ENCODE measurements around the gene PAX6.

PAX6 gene

DNA sequence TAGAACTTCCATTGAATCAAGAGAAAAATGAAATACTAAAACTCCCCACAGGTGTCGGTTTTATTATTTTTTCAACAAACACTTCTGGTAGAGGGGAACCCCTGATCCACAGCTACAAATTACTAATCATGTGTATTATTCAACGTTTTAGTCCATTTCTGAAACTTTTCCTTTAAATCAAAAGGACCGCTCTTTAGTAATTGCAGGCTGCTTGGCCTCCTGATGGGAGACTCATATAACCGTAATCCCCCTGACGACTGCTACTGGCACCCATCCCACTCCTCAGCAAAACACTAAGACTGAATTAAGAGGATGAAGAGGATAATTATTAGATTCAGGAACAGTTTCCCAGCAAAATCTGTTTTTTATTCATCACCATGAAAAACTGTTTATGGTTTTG is 46.4 kb downstream of the PAX6 start:
- TF ChIP-seq GATA2 (IDR thresholded peaks at IDR 0.05; ENCODE audit: low read depth, low read length) (no peak), GATA3 (IDR thresholded peaks at IDR 0.05; ENCODE audit: low read depth, low read length) (no peak)

DNA sequence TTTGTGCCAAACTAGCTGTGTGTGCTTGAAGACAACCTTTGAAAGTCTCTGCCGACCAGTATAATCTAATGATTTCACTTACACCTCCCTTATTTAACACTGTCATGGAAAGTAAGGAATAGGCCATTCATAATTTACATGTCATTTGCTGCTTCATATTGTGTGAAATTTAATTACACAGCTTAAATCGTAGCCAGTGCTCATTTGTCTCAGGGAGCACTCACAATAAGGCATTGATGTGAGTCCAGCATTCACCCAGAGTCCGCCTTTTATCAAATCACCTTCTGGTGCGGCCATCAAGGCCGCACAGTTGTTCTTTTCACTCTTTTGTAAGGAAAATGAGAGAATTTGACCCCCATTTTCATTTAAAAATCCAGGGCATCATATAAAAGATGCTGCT is 46.9 kb downstream of the PAX6 start:
- TF ChIP-seq GATA2 (IDR thresholded peaks at IDR 0.05; ENCODE audit: low read depth, low read length) = no peak
- no peak for TF ChIP-seq GATA3 (IDR thresholded peaks at IDR 0.05; ENCODE audit: low read depth, low read length)

- no peak for TF ChIP-seq GATA3 (IDR thresholded peaks at IDR 0.05; ENCODE audit: low read depth, low read length)
- TF ChIP-seq GATA2 (IDR thresholded peaks at IDR 0.05; ENCODE audit: low read depth, low read length) = no peak
These were observed 47.8 kb downstream of the PAX6 start for GRCh38 chr11:31763296-31763695.

- no peak for TF ChIP-seq GATA3 (IDR thresholded peaks at IDR 0.05; ENCODE audit: low read depth, low read length)
- TF ChIP-seq GATA2 (IDR thresholded peaks at IDR 0.05; ENCODE audit: low read depth, low read length) = no peak
These were observed 49.5 kb downstream of the PAX6 start for GRCh38 chr11:31761636-31762035.

DNA sequence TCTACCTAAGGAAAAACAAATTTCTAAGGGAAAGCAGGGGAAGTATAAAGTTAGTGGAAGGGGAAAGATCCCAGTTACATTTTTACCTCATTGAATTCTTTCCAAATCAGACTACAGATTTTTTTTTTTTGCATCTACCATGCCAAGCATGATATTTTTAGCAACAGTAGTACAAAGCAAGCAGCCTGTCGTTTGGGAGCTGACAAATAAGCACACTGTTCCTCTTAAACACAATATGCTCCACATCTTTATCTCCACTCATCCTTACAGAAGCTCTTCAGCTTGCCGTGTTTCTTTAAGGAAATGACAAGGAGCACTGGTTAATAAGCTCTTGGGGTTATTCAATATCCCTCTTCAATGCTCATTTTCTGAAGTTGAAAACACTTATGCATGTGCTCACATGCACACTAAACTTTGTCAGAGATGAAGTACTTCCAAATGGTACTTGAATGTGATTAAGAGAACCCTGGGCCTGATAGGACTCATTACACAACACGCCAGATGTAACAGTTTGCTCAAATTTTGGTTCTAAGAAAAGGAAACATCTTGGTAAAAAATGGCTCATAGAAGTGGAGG is 53.8 kb downstream of the PAX6 start:
- TF ChIP-seq GATA2 (IDR thresholded peaks at IDR 0.05; ENCODE audit: low read depth, low read length) (no peak), GATA3 (IDR thresholded peaks at IDR 0.05; ENCODE audit: low read depth, low read length) (no peak)

DNA sequence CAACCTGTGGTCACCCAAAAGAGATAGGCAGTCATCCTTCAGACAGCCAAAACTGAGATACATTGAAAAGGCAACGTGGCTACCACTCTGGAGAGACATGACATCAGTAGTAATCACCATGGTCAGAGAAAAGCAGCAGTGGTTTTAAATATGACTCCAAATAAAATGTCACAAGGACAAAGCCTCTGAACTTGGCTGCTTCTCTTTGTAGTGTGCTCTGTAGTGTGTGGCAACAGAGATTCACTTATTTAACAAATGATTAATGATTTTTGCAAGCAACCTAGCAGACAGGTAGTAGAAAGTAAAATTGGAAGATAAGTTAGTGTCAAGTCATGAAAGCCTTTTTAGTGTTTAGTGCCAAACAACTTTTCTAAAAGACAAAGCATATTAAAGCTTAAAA is 63.5 kb downstream of the PAX6 start:
- TF ChIP-seq GATA2 (IDR thresholded peaks at IDR 0.05; ENCODE audit: low read depth, low read length) = no peak
- no peak for TF ChIP-seq GATA3 (IDR thresholded peaks at IDR 0.05; ENCODE audit: low read depth, low read length)

DNA sequence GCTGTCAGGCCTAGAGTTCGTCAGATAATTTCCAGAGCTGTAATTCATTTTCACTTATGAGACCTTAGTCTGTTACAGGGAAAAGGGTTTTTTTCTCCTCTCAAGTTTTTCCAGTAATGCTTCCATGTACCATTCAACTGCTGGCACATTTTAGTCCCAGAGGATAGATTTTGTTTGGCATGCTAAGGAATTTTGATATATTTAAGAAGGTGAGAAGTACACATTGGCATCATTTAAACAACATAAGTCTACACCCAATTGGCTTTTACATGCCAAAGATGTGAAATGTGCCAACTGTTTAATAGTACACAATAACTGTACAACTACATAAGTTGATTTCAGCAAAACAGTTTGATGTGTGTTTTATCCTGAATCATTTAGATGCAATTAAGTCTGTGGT is 71.0 kb downstream of the PAX6 start:
- TF ChIP-seq GATA2 (IDR thresholded peaks at IDR 0.05; ENCODE audit: low read depth, low read length) (no peak), GATA3 (IDR thresholded peaks at IDR 0.05; ENCODE audit: low read depth, low read length) (no peak)
